Breast epithelium (tissue), 4 donors: ENCODE measurements around the gene RNF34. TPM values are rescaled to one million over a fixed set of nuclear protein-coding genes. Genes with fewer than 3 reads are reported as not detected.

ENCODE experiments used
- DNase-seq, 2 donors: peaks; one replicate each; pipeline ENCODE4 v3.0.0-alpha.2; 2019; ENCODE audit warnings: low spot score in 2 of 2
- H3K27ac ChIP-seq, 2 donors: fragments of 200-600 bp; sonication (generic) in 1 of 2; one replicate each; pipeline ENCODE4 v1.5.1; 2016 to 2019; ENCODE audit warnings: mild to moderate bottlenecking in 1 of 2
- H3K27me3 ChIP-seq, 2 donors: fragments of 200-600 bp; sonication (generic) in 1 of 2; one replicate each; pipeline versions ENCODE4 v1.5.1 to v1.6.0; 2017 to 2019; ENCODE audit warnings: control low read depth in 1 of 2, mild to moderate bottlenecking in 1 of 2
- H3K36me3 ChIP-seq: fragments of 200-600 bp; one replicate; pipeline ENCODE4 v1.5.1; 2019
- H3K4me1 ChIP-seq, 2 donors: fragments of 200-600 bp; sonication (generic); one replicate each; pipeline ENCODE4 v1.5.1; 2016 to 2019; ENCODE audit warnings: control low read depth in 1 of 2
- H3K4me3 ChIP-seq, 3 donors: fragments of 200-600 bp; sonication (generic); 1 replicate in 2 of 3; 2 replicates in 1 of 3; pipeline ENCODE4 v1.5.1; 2016 to 2019; ENCODE audit warnings: mild to moderate bottlenecking in 3 of 3, moderate library complexity in 2 of 3
- H3K9me3 ChIP-seq, 2 donors: fragments of 200-600 bp; sonication (generic) in 1 of 2; one replicate each; pipeline ENCODE4 v1.5.1; 2016 to 2019; ENCODE audit warnings: control low read depth in 1 of 2
- CTCF ChIP-seq, 3 donors: fragments of 450-650 bp; IDR thresholded peaks; one replicate each; pipeline ENCODE4 v1.5.1; 2016 to 2017; ENCODE audit warnings: antibody characterized with exemption in 3 of 3, mild to moderate bottlenecking in 3 of 3, moderate library complexity in 3 of 3
- POLR2A ChIP-seq: fragments of 450-650 bp; IDR thresholded peaks from one replicate; pipeline ENCODE4 v1.6.1; 2016; ENCODE audit warnings: antibody characterized with exemption, mild to moderate bottlenecking, moderate library complexity
- POLR2AphosphoS5 ChIP-seq, 3 donors: sonication (generic); formaldehyde crosslinking; IDR thresholded peaks; one replicate each; pipeline ENCODE4 v1.6.1; 2017; ENCODE audit warnings: antibody characterized with exemption in 3 of 3
- intact Hi-C: fragments of 100-400 bp; cut with DNase I; formaldehyde crosslinking; loops from one replicate; pipeline ENCODE4 v1.15.1; 2023; ENCODE audit warnings: low total_unique reads
- total RNA-seq, 3 donors: library from RNA; depleted of rRNA; stranded (reverse); fragments of >200 nt; gene quantifications; one replicate each; pipeline ENCODE4 v1.1.0, GENCODE V29; 2016

RNF34 gene
- total RNA-seq, 3 donors from 2014 or later = 32.4 to 47.3 (median 45.1) TPM

- intact Hi-C loops = no loop called here
- H3K4me3 ChIP-seq = no peak overlapping the region
- no peak for TF ChIP-seq CTCF (IDR thresholded peaks at IDR 0.05)
- no peak for TF ChIP-seq POLR2AphosphoS5 (IDR thresholded peaks at IDR 0.05)
- TF ChIP-seq POLR2A = no peak
Observed at GRCh38 chr12:121456551-121456950, 56.6 kb downstream of the RNF34 start.

GRCh38 chr12:121461048-121461447, 61.1 kb downstream of the RNF34 start:
- DNase-seq = no peak
- intact Hi-C loops = no loop called here
- Histone ChIP-seq H3K36me3 (no peaks in the 10 kb centered on the region), H3K4me1 (no peaks in the 10 kb centered on the region), H3K27me3 (no peaks in the 10 kb centered on the region), H3K9me3 (no peaks in the 10 kb centered on the region), H3K4me3 (no peak overlapping the region), H3K27ac (no peak overlapping the region)
- TF ChIP-seq POLR2AphosphoS5 (IDR thresholded peaks at IDR 0.05) = no peak
- TF ChIP-seq POLR2A = no peak
- TF ChIP-seq CTCF (IDR thresholded peaks at IDR 0.05) = no peak

More at GRCh38 chr12:121456551-121456950, 56.6 kb downstream of the RNF34 start:
- Histone ChIP-seq H3K36me3 (no peaks in the 10 kb centered on the region), H3K9me3 (no peaks in the 10 kb centered on the region), H3K4me1 (no peaks in the 10 kb centered on the region), H3K27ac (no peak overlapping the region), H3K27me3 (no peaks in the 10 kb centered on the region)
- no peak for DNase-seq

DNA sequence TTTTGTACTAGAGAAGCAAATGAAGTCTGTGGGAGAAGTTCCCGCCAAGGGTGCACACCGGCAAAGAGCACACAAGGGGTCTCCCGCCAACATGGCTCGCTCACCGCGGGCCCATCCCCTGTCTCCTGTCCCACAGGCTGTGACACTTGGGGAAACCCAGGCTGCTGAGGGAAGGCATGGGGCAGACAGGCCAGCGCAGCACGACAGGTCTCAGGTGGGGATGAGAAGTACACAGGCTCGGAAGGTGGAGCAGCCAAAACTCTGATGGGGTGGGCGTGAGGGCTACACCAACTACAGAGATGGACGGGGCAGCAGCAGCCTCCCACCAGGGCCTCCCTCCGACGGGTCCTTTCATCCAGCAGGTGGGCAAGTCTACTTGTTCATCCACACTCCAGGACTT, 64.4 kb downstream of the RNF34 start:
- no peaks in the 10 kb centered on the region for H3K36me3 ChIP-seq
- intact Hi-C loops = no loop called here
- H3K27ac ChIP-seq = no peak overlapping the region
- no peaks in the 10 kb centered on the region for H3K4me1 ChIP-seq
- TF ChIP-seq POLR2AphosphoS5 (IDR thresholded peaks at IDR 0.05) = no peak
- TF ChIP-seq CTCF (IDR thresholded peaks at IDR 0.05) = no peak
- no peak for TF ChIP-seq POLR2A
- H3K4me3 ChIP-seq = no peak overlapping the region
- H3K9me3 ChIP-seq = no peaks in the 10 kb centered on the region
- H3K27me3 ChIP-seq = no peaks in the 10 kb centered on the region
- no peak for DNase-seq

- Histone ChIP-seq H3K36me3 (no peaks in the 10 kb centered on the region), H3K27ac (peak overlapping the region; percentile 51 to 93), H3K27me3 (no peaks in the 10 kb centered on the region), H3K4me3 (peak overlapping the region; percentile 52 to 96 (median 69)), H3K4me1 (no peaks in the 10 kb centered on the region), H3K9me3 (no peaks in the 10 kb centered on the region)
- DNase-seq = no peak
- TF ChIP-seq POLR2A = no peak
- no peak for TF ChIP-seq POLR2AphosphoS5 (IDR thresholded peaks at IDR 0.05)
- no peak for TF ChIP-seq CTCF (IDR thresholded peaks at IDR 0.05)
- intact Hi-C loops = loop anchor here (5.0 kb wide), 1 partner anchor 1036 kb away; the partner anchor contains the start of gene ZCCHC8
Observed at GRCh38 chr12:121465921-121466793, 66.2 kb downstream of the RNF34 start.
